Brain microvascular endothelial cell (primary cell): ENCODE results near the gene EID1.

Experiments used
- DNase-seq: peaks from one replicate; pipeline ENCODE4 v3.0.0-alpha.2; 2020
- H3K27ac ChIP-seq: fragments of 250-450 bp; sonication (Bioruptor Pico); 2 replicates; pipeline ENCODE4 v1.5.1; 2020; ENCODE audit warnings: mild to moderate bottlenecking, moderate library complexity
- H3K27me3 ChIP-seq: fragments of 250-450 bp; sonication (Bioruptor Pico); replicated peaks from 2 replicates; pipeline ENCODE4 v1.5.1; 2020; ENCODE audit warnings: mild to moderate bottlenecking
- H3K36me3 ChIP-seq: fragments of 250-450 bp; sonication (Bioruptor Pico); replicated peaks from 2 replicates; pipeline ENCODE4 v1.5.1; 2020; ENCODE audit warnings: mild to moderate bottlenecking
- H3K4me3 ChIP-seq: 2 replicates; pipeline ENCODE4 v1.5.1; 2011; ENCODE audit warnings: low read depth, mild to moderate bottlenecking, control low read depth, low read length, moderate library complexity
- in situ Hi-C: cut with HindIII; loops from 2 replicates; pipeline ENCODE4 v1.10.0; 2017; ENCODE audit warnings: low sequenced_read_pairs, low pct_ligation_motif_present
- TF ChIP-seq, protein P1 (sequence below): IDR thresholded peaks from 2 replicates; pipeline ENCODE4 v1.5.1; 2011; ENCODE audit warnings: low read depth, mild to moderate bottlenecking, moderate library complexity, low read length, control low read depth, inconsistent platforms; ENCODE audit errors: missing control alignments

The EID1 gene

GRCh38 chr15:48914717-48915116 is 36.8 kb downstream of the EID1 start:
- in situ Hi-C loops: no loop called here
- no peaks in the 10 kb centered on the region for H3K36me3 ChIP-seq
- H3K27me3 ChIP-seq: no peaks in the 10 kb centered on the region
- no peak for DNase-seq
- no peak overlapping the region for H3K4me3 ChIP-seq
- H3K27ac ChIP-seq: no peak overlapping the region
- TF ChIP-seq, protein P1, sequence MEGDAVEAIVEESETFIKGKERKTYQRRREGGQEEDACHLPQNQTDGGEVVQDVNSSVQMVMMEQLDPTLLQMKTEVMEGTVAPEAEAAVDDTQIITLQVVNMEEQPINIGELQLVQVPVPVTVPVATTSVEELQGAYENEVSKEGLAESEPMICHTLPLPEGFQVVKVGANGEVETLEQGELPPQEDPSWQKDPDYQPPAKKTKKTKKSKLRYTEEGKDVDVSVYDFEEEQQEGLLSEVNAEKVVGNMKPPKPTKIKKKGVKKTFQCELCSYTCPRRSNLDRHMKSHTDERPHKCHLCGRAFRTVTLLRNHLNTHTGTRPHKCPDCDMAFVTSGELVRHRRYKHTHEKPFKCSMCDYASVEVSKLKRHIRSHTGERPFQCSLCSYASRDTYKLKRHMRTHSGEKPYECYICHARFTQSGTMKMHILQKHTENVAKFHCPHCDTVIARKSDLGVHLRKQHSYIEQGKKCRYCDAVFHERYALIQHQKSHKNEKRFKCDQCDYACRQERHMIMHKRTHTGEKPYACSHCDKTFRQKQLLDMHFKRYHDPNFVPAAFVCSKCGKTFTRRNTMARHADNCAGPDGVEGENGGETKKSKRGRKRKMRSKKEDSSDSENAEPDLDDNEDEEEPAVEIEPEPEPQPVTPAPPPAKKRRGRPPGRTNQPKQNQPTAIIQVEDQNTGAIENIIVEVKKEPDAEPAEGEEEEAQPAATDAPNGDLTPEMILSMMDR: no peak

DNA sequence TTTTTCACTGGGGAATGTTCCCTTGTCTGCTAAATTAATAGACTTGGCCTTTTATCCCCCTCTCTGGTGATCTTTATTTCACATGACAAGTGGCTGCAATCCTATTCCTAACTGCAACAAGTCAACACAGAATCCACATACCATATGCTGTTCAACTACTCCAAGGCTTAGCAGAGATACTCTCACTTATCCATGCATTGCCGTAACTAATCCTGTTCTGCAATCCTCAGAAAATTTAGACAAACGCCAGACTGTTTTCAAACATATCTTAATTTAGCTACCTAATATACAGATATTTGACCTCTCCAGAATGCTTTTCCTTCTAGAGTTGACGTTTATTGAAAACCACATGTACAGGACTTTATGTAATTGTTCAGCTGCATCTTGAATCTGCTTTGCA is 37.9 kb downstream of the EID1 start:
- no peak overlapping the region for H3K27ac ChIP-seq
- no peak for DNase-seq
- in situ Hi-C loops: no loop called here
- no peaks in the 10 kb centered on the region for H3K36me3 ChIP-seq
- H3K4me3 ChIP-seq: no peak overlapping the region
- no peaks in the 10 kb centered on the region for H3K27me3 ChIP-seq
- TF ChIP-seq, protein P1: no peak

- no peaks in the 10 kb centered on the region for H3K36me3 ChIP-seq
- no peak for DNase-seq
- H3K4me3 ChIP-seq: no peak overlapping the region
- in situ Hi-C loops: no loop called here
- no peak overlapping the region for H3K27ac ChIP-seq
- TF ChIP-seq, protein P1: no peak
- no peaks in the 10 kb centered on the region for H3K27me3 ChIP-seq
Measured at GRCh38 chr15:48916721-48917120, 38.8 kb downstream of the EID1 start.

GRCh38 chr15:48922046-48922445 is 44.1 kb downstream of the EID1 start:
- Histone ChIP-seq H3K36me3 (no peaks in the 10 kb centered on the region), H3K4me3 (no peak overlapping the region), H3K27ac (no peak overlapping the region), H3K27me3 (no peaks in the 10 kb centered on the region)
- in situ Hi-C loops: no loop called here
- TF ChIP-seq, protein P1: no peak
- DNase-seq: no peak

GRCh38 chr15:48924528-48925393 is 46.8 kb downstream of the EID1 start:
- no peak overlapping the region for H3K4me3 ChIP-seq
- H3K27me3 ChIP-seq: no peaks in the 10 kb centered on the region
- TF ChIP-seq, protein P1: no peak
- no peak overlapping the region for H3K27ac ChIP-seq
- in situ Hi-C loops: no loop called here
- DNase-seq: no peak
- no peaks in the 10 kb centered on the region for H3K36me3 ChIP-seq
